Fibroblast of skin of right quadriceps (primary cell): ENCODE results near the gene ZNF71.
"Not testable (repeated sequence)": the region's sequence is repeated elsewhere in the genome, so short reads cannot be mapped to it uniquely, and the experiment has no call there.

ENCODE experiments used
- DNase-seq: peaks from one replicate; pipeline ENCODE4 v3.0.0-alpha.2; 2013

The ZNF71 gene

GRCh38 chr19:56623006-56623405 is 27.9 kb downstream of the ZNF71 start:
- no peak for DNase-seq

- DNase-seq: no peak
These were observed 30.6 kb downstream of the ZNF71 start for GRCh38 chr19:56625708-56626107.

- no peak for DNase-seq
These were observed 37.9 kb downstream of the ZNF71 start for GRCh38 chr19:56633021-56633420.

GRCh38 chr19:56637976-56638555 is 43.0 kb downstream of the ZNF71 start:
- DNase-seq: peak; percentile 56

- DNase-seq: peak; percentile 4
These were observed 44.1 kb downstream of the ZNF71 start for GRCh38 chr19:56639217-56639616.

- DNase-seq: no peak
These were observed 47.8 kb downstream of the ZNF71 start, which contains the start of gene SMIM17 for GRCh38 chr19:56642711-56643459. SMIM17 (plus strand) TSS chr19:56643159; CDS start chr19:56645668, 2,509 bp downstream.

GRCh38 chr19:56643460-56643955 is 48.4 kb downstream of the ZNF71 start:
- no peak for DNase-seq

GRCh38 chr19:56654151-56654550 is 59.0 kb downstream of the ZNF71 start:
- no peak for DNase-seq

- no peak for DNase-seq
These were observed 65.4 kb downstream of the ZNF71 start for GRCh38 chr19:56660381-56661107.

GRCh38 chr19:56661248-56661647 is 66.1 kb downstream of the ZNF71 start:
- no peak for DNase-seq

GRCh38 chr19:56663931-56664500 is 68.9 kb downstream of the ZNF71 start:
- DNase-seq: no peak

- no peak for DNase-seq
These were observed 69.4 kb downstream of the ZNF71 start for GRCh38 chr19:56664511-56664910.

GRCh38 chr19:56667311-56667870 is 72.3 kb downstream of the ZNF71 start:
- DNase-seq: no peak

- DNase-seq: no peak
These were observed 73.6 kb downstream of the ZNF71 start for GRCh38 chr19:56668676-56669075.

GRCh38 chr19:56670401-56670960 is 75.4 kb downstream of the ZNF71 start:
- no peak for DNase-seq

GRCh38 chr19:56670961-56671612 is 76.0 kb downstream of the ZNF71 start:
- no peak for DNase-seq

GRCh38 chr19:56671613-56671994 is 76.5 kb downstream of the ZNF71 start, which contains the start of gene ZNF835:
ZNF835 (minus strand) TSS chr19:56671757; CDS start chr19:56665198, 6,559 bp downstream.
- DNase-seq: no peak

- DNase-seq: not testable (repeated sequence)
These were observed 77.5 kb downstream of the ZNF71 start for GRCh38 chr19:56672610-56673009.
